Skin epidermis (tissue), 12 donors: ENCODE data around the gene ELFN2.

Experiments
- H3K27ac ChIP-seq, 21 experiments: fragments of 200-600 bp; sonication (generic) in 11 of 21; one replicate each; pipeline ENCODE4 v1.5.0; 2020; ENCODE audit warnings: mild to moderate bottlenecking in 3 of 21, inconsistent platforms in 2 of 21, moderate library complexity in 2 of 21
- H3K4me3 ChIP-seq, 7 experiments: fragments of 200-600 bp; sonication (generic) in 2 of 7; one replicate each; pipeline ENCODE4 v1.5.0; 2020; ENCODE audit warnings: inconsistent platforms in 2 of 7, mild to moderate bottlenecking in 2 of 7, moderate library complexity in 1 of 7

Gene ELFN2

GRCh38 chr22:37457093-37457893 is 30.0 kb upstream of the ELFN2 start:
- H3K27ac ChIP-seq, result no peak overlapping the region
- no peak overlapping the region for H3K4me3 ChIP-seq

DNA sequence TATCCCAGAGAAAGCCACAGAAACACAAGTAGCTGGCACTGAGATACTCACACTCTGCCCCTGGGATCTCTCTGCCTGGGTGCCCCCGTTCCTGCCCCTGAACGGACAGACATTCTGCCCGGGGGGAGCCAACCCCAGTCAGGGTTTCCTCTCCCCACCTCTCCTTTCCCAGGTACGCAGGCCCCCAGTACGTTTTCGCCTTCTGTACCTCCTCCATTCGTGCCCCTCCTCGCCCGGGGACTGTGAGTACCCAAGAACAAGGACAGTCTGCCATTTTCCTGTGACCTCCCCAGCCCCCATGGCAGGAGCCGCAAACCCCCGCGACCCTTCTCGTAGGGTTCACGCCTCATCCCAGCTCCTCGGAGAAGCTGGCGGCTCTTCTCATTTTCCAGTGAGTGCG is 29.1 kb upstream of the ELFN2 start:
- Histone ChIP-seq H3K27ac (no peak overlapping the region), H3K4me3 (no peak overlapping the region)

DNA sequence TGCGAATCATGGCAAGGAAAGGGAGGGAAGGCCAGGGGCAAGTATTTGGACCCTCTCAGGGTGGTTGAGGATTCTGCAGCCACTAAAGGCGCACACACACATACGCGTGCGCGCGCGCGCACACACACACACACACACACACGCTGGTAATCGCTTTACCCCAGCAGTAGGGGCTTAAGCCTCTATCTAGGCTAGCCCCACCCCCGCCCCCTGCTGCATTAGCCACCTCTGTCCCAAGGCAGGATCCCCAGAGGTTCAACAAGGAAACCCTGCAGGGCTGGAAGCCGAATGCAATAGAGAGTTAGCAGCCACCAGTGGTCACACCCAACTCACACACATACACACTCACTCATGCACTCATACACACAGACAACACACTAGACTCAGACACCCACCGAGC is 28.6 kb upstream of the ELFN2 start:
- Histone ChIP-seq H3K27ac (no peak overlapping the region), H3K4me3 (no peak overlapping the region)

DNA sequence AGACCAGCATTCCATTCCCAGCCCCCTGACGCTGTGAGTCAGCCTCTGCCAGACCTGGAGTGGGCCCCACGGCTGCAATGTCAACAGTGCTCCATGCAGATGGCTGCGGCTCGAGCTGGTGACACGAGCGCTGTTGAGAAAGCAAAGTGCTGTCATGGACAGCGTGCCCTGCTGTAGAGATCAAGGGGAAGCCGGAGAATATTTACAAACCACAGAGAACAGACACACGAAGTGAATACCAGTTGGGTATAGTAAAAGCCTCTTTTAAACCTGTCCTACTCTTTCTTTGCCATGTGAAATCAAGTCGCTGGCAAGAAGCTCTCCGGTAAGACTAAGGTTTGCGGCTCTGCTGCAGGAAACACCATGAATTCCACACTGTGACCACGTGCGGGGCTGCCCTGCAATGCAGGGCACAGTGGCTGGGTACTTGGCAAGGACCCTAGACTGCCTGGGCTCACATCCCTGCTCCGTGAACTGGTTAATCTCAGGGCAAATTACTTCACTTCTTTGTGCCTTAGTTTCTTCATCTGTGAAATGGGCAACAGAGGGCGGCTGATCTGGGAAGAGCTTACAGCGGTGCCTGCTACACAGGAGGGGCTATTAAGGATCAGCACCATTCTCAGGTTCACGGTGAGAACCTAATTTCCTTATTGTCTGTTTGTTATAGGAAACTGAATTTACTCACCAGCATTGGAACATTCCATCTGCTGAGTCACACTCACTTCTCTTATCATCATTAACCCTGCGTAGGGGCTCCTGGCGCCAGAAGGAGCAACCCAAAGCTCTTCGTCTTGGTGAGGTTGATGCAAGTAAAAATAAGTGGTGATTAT is 27.8 kb upstream of the ELFN2 start:
- Histone ChIP-seq H3K4me3 (no peak overlapping the region), H3K27ac (no peak overlapping the region)

- Histone ChIP-seq H3K27ac (no peak overlapping the region), H3K4me3 (no peak overlapping the region)
These were observed 26.4 kb upstream of the ELFN2 start for GRCh38 chr22:37453696-37454095.

GRCh38 chr22:37451218-37451617 is 23.9 kb upstream of the ELFN2 start:
- no peak overlapping the region for H3K4me3 ChIP-seq
- H3K27ac ChIP-seq, result no peak overlapping the region

DNA sequence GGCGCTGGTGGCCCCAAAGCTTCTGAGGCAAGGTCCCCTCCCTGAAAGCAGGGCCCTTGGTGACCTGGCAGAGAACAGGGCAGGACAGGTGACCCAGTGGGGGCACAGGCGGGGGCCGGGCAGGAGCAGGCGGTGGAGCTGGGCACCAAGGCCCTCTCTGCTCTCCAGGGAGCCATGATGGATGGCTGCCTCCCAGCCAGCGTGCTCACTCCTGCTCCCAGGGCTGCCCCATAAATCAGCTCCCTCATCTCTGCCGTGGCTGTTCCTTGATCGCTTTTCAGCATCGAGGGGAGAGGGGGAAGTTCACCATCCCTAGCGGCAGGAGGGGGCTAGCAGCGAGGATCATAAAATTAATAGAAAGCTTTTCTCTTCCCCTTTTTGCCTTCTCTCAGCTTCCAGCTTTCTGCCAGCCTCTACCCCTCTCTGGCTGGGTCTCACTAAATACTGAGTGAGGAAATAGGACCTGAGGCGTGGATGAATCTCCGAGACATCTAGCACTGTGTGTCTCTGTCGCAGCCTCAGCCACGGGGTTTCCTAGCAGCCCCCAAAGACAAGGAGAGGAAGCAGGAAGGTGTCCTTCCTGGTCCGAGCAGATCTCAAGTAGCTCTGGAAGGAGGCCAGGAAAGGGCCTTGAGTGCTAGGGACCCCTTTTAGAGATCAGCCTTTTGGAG is 22.2 kb upstream of the ELFN2 start:
- H3K4me3 ChIP-seq, result no peak overlapping the region
- no peak overlapping the region for H3K27ac ChIP-seq

DNA sequence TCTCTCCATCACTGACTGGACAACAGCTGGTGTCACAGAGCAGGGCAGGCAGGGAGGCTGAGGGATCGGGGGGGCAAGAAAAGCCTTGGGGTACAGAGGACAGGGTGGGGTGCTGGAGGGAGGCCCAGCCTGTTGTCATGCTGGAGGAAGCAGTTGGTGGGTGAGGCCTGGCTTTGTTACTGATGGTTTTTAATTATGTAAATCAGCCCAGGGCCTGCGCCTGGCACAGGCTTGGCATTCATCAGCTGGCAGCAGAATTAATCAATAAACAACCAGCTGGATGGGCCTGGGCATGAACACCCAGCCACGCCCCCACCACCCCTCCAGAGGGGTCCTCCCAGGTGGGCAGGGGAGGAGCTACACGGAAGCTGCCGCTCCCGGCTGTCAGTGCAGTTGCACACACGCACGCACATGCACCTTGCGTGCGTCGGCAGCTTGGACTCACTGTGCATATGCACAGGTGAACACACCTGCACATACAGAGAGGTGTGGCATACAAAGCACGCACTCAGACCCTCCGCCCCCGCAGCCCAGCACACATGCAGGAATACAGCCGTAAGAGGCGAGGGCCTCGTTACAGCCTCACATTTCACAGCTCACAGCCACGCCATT is 21.3 kb upstream of the ELFN2 start:
- Histone ChIP-seq H3K4me3 (no peak overlapping the region), H3K27ac (no peak overlapping the region)

DNA sequence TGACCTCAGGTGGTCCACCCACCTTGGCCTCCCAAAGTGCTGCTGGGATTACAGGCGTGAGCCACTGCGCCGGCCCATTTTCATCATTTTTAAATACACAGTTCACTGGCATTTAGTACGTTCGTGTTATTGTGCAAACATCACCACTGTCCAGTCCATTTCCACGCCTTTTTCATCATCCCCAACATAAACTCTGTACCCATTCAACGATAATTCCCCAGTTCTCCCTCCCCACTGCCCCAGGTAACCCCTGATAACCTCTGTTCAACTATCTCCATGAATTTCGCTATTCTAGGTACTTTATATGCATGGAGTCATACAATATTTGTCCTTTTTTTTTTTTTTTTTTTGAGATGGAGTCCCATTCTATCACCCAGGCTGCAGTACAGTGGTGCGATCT is 18.2 kb upstream of the ELFN2 start:
- no peak overlapping the region for H3K4me3 ChIP-seq
- no peak overlapping the region for H3K27ac ChIP-seq

DNA sequence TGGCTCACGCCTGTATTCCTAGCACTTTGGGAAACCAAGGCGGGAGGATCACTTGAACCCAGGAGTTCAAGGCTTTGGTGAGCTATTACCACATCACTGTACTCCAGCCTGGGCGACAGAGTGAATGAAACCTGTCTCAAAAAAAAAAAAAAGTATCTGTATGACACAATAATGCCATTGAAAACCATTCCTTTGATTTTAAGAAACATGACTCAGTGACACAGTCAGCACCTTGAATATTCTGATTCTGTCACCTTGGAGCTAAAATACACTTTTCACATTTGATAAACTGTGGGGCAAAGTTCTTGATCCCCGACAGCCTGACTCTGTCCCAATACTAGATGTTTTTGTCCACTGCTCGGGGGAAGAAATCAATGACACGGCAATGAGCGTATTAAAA is 16.7 kb upstream of the ELFN2 start:
- no peak overlapping the region for H3K27ac ChIP-seq

DNA sequence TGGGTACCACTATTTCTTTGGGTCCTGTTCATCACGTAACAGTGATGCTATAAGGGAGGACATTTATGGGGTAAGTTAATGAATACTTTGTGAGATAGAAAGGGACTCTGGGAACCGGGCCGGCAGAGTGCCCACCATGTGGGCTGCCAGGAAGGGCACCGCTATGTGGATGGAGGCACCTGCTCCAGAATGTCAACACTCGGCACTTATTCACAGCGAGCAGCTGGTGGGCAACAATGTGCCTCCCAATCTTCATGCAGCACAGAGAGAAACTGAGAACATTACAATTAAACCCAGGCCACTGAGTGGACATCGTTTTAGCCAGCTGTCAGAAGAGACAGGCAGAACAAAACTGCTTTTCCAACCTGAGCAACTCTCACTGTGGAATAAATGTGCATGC is 15.8 kb upstream of the ELFN2 start:
- Histone ChIP-seq H3K27ac (no peak overlapping the region), H3K4me3 (no peak overlapping the region)

More for the DNA sequence above, 16.7 kb upstream of the ELFN2 start:
- no peak overlapping the region for H3K4me3 ChIP-seq

DNA sequence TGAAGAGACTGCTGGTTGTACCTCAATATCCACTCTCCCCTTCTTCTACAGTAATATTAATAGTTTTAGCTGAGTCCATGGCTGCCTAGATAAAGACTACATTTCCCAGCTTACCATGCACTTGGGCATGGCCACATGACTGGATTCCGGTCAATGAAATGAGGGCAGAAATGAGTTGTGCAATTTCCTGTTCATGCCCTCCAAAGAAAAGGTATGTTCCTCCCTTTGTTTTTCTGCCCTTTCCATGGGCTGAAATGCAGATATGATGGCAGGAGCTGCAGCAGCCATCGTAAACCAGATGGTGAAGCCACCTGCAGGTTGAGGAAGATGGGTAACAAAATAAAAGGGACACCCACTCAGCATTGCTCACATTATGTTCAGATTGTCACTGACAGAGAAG is 15.3 kb upstream of the ELFN2 start:
- Histone ChIP-seq H3K27ac (no peak overlapping the region), H3K4me3 (no peak overlapping the region)

- Histone ChIP-seq H3K27ac (no peak overlapping the region), H3K4me3 (no peak overlapping the region)
These were observed 14.9 kb upstream of the ELFN2 start for GRCh38 chr22:37442135-37442534.

- no peak overlapping the region for H3K4me3 ChIP-seq
- no peak overlapping the region for H3K27ac ChIP-seq
These were observed 13.6 kb upstream of the ELFN2 start for GRCh38 chr22:37440875-37441274.

- Histone ChIP-seq H3K27ac (no peak overlapping the region), H3K4me3 (no peak overlapping the region)
These were observed 12.1 kb upstream of the ELFN2 start for GRCh38 chr22:37439347-37439746.

DNA sequence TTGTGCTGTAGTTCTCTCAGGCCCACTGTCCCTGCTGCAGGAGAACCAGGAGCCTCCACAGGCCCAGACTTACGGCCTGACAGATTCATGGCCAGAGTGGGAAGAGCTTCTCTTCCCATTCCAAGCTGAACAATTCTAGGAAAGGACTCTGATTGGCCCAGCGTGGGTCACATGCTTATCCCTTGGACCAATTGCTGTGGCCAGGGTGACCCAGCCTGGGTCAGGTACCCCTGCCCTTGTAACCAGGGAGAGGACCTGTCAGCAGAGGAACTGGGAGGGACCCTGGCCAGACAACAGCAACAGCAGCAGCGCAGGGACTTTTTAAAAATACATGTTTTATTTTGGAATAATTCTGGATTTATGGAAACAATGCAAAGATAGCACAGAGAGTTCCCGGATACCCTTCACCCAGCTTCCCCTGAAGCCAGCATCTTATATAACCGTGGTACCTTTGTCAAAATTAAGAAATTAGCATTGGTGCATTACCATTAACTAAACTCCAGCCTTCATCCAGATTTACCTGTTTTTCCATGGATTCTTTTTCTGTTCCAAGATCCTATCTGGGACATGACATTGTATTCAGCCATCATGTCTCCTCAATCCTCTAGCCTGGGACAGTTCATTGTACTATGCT is 8.8 kb upstream of the ELFN2 start:
- Histone ChIP-seq H3K4me3 (no peak overlapping the region), H3K27ac (no peak overlapping the region)

GRCh38 chr22:37433786-37434185 is 6.5 kb upstream of the ELFN2 start:
- Histone ChIP-seq H3K4me3 (no peak overlapping the region), H3K27ac (no peak overlapping the region)

- H3K4me3 ChIP-seq, result no peak overlapping the region
- no peak overlapping the region for H3K27ac ChIP-seq
These were observed 5.4 kb upstream of the ELFN2 start for GRCh38 chr22:37432708-37433054.

- H3K27ac ChIP-seq, result no peak overlapping the region
- H3K4me3 ChIP-seq, result no peak overlapping the region
These were observed 4.8 kb upstream of the ELFN2 start for GRCh38 chr22:37431801-37432707.
